PC-3 (cell line): ENCODE data around the gene DLL3.

Experiments used
- CTCF ChIP-seq: fragments of 300-600 bp; sonication (generic); conservative IDR thresholded peaks from 2 replicates; pipeline ENCODE4 v1.5.1; 2017; ENCODE audit warnings: antibody characterized with exemption, low read depth, mild to moderate bottlenecking, low read length
- EZH2 ChIP-seq: fragments of 300-600 bp; sonication (generic); IDR thresholded peaks from one replicate; pipeline ENCODE4 v1.6.1; 2017; ENCODE audit warnings: antibody characterized with exemption, mild to moderate bottlenecking, low read length; ENCODE audit not compliant: unreplicated experiment

GRCh38 chr19:39467941-39468340 is 30.8 kb upstream of the DLL3 start:
- TF ChIP-seq CTCF (no peak), EZH2 (no peak)
